ENCODE data around the gene ZDHHC1.

Gene ZDHHC1

GRCh38 chr16:67449336-67449735, 33.1 kb upstream of the ZDHHC1 start:
- no peak for TF ChIP-seq CTCF (conservative IDR thresholded peaks at IDR 0.05; ENCODE audit: low read depth, low read length)
- no peak for DNase-seq (ENCODE audit: low read depth)

GRCh38 chr16:67448580-67448979, 32.3 kb upstream of the ZDHHC1 start:
- H3K4me3 ChIP-seq (ENCODE audit: low read depth, low read length): no peak overlapping the region
- DNase-seq (ENCODE audit: low read depth): no peak
- no peak for TF ChIP-seq CTCF (conservative IDR thresholded peaks at IDR 0.05; ENCODE audit: low read depth, low read length)

More at GRCh38 chr16:67449336-67449735, 33.1 kb upstream of the ZDHHC1 start:
- no peak overlapping the region for H3K4me3 ChIP-seq (ENCODE audit: low read depth, low read length)

GRCh38 chr16:67447508-67448076, 31.3 kb upstream of the ZDHHC1 start:
- DNase-seq (ENCODE audit: low read depth): peak; percentile 40
- no peak overlapping the region for H3K4me3 ChIP-seq (ENCODE audit: low read depth, low read length)
- peak; percentile 53 for TF ChIP-seq CTCF (conservative IDR thresholded peaks at IDR 0.05; ENCODE audit: low read depth, low read length)

GRCh38 chr16:67446968-67447507, 30.8 kb upstream of the ZDHHC1 start:
- no peak for DNase-seq (ENCODE audit: low read depth)
- TF ChIP-seq CTCF (conservative IDR thresholded peaks at IDR 0.05; ENCODE audit: low read depth, low read length): no peak
- H3K4me3 ChIP-seq (ENCODE audit: low read depth, low read length): no peak overlapping the region

- H3K4me3 ChIP-seq (ENCODE audit: low read depth, low read length): no peak overlapping the region
- no peak for DNase-seq (ENCODE audit: low read depth)
- peak; percentile 27 for TF ChIP-seq CTCF (conservative IDR thresholded peaks at IDR 0.05; ENCODE audit: low read depth, low read length)
These were observed 29.9 kb upstream of the ZDHHC1 start for GRCh38 chr16:67445913-67446907.

- H3K4me3 ChIP-seq (ENCODE audit: low read depth, low read length): no peak overlapping the region
- DNase-seq (ENCODE audit: low read depth): no peak
- peak; percentile 22 for TF ChIP-seq CTCF (conservative IDR thresholded peaks at IDR 0.05; ENCODE audit: low read depth, low read length)
These were observed 29.2 kb upstream of the ZDHHC1 start for GRCh38 chr16:67445441-67445912.
